T1000 (cell line): ENCODE results near the gene KLC1.
"Not testable (repeated sequence)": the region's sequence is repeated elsewhere in the genome, so short reads cannot be mapped to it uniquely, and the experiment has no call there.

Experiments used
- DNase-seq: peaks from one replicate; lab custom pipeline; 2025; ENCODE audit warnings: mixed read lengths; lab: John Stamatoyannopoulos, UW

Gene KLC1

GRCh38 chr14:103628684-103629502 lies at the start of gene KLC1:
KLC1 (plus strand) TSS chr14:103629211; CDS start chr14:103654565, 25,354 bp downstream.
- DNase-seq = peak; percentile 23

GRCh38 chr14:103581206-103581605 lies 47.8 kb upstream of the KLC1 start:
- DNase-seq = no peak

- no peak for DNase-seq
These were observed 46.9 kb upstream of the KLC1 start for GRCh38 chr14:103581954-103582703.

- DNase-seq = no peak
These were observed 44.6 kb upstream of the KLC1 start for GRCh38 chr14:103584326-103584915.

GRCh38 chr14:103593577-103593976 lies 35.4 kb upstream of the KLC1 start:
- no peak for DNase-seq

- peak; percentile 75 for DNase-seq
These were observed 34.7 kb upstream of the KLC1 start for GRCh38 chr14:103594265-103594664.

- DNase-seq = peak; percentile 42
These were observed 31.2 kb upstream of the KLC1 start for GRCh38 chr14:103597623-103598377.

- DNase-seq = no peak
These were observed 28.5 kb upstream of the KLC1 start for GRCh38 chr14:103600503-103600902.

GRCh38 chr14:103604620-103605019 lies 24.4 kb upstream of the KLC1 start:
- no peak for DNase-seq

- DNase-seq = peak; percentile 14
These were observed 21.9 kb upstream of the KLC1 start for GRCh38 chr14:103606963-103607668.

GRCh38 chr14:103607822-103608221 lies 21.2 kb upstream of the KLC1 start:
- no peak for DNase-seq

- not testable (repeated sequence) for DNase-seq
These were observed 19.9 kb upstream of the KLC1 start for GRCh38 chr14:103609081-103609480.

GRCh38 chr14:103611215-103611614 lies 17.8 kb upstream of the KLC1 start:
- DNase-seq = no peak

- DNase-seq = no peak
These were observed 15.5 kb upstream of the KLC1 start for GRCh38 chr14:103613517-103613916.

GRCh38 chr14:103616635-103617300 lies 12.2 kb upstream of the KLC1 start:
- DNase-seq = no peak

- DNase-seq = no peak
These were observed 10.0 kb upstream of the KLC1 start for GRCh38 chr14:103619057-103619456.

GRCh38 chr14:103621860-103622259 lies 7.2 kb upstream of the KLC1 start:
- no peak for DNase-seq

- no peak for DNase-seq
These were observed 5.7 kb upstream of the KLC1 start for GRCh38 chr14:103623308-103623707.

GRCh38 chr14:103623883-103624482 lies 5.0 kb upstream of the KLC1 start:
- DNase-seq = no peak

- DNase-seq = peak; percentile 25
These were observed 4.2 kb upstream of the KLC1 start for GRCh38 chr14:103624860-103625259.
